DND-41 (cell line): ENCODE results near the gene RUNX2.

Source experiments
- CTCF ChIP-seq: IDR thresholded peaks from 2 replicates; pipeline ENCODE4 v1.5.1; 2012; ENCODE audit warnings: borderline replicate concordance, low read length, moderate library complexity, mild to moderate bottlenecking; ENCODE audit not compliant: poor library complexity, severe bottlenecking; ENCODE audit errors: extremely low read depth
- EZH2 ChIP-seq: IDR thresholded peaks from 3 replicates; pipeline ENCODE4 v1.6.1; 2012; ENCODE audit warnings: borderline replicate concordance, low read depth, mild to moderate bottlenecking, moderate library complexity, low read length, inconsistent platforms; ENCODE audit not compliant: severe bottlenecking

DNA sequence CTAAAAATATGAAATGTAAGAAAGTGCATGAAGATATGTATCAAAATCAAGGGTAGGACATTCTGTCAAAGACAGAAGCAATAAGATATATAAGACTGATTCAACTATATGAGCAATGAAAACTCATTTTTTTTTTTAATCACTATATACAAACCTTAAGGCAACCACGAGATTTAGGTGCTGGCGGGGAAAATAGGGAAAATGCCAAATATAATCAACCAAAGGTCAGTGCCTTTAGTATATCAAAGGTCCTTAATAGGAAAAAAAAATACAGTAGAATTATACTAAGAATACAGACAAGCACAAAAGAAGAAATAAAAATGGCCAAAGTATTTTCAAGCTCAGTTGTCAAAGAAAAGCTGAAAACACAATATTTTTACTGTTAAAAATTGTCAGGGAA, 25.5 kb downstream of the RUNX2 start:
- TF ChIP-seq CTCF, result no peak
- no peak for TF ChIP-seq EZH2
